ENCODE data around the gene LIAS. TPM values are rescaled to one million over a fixed set of nuclear protein-coding genes. Genes with fewer than 3 reads are reported as not detected.
A peak's percentile ranks its signal among the peaks of the same experiment; 100 is the strongest.

Gene LIAS
- total and polyA plus RNA-seq, 2 of the 13 experiments (the other 11 are each of a cell fraction or from before 2014, with no cell fraction given) = 16.0 to 16.6 TPM

DNA sequence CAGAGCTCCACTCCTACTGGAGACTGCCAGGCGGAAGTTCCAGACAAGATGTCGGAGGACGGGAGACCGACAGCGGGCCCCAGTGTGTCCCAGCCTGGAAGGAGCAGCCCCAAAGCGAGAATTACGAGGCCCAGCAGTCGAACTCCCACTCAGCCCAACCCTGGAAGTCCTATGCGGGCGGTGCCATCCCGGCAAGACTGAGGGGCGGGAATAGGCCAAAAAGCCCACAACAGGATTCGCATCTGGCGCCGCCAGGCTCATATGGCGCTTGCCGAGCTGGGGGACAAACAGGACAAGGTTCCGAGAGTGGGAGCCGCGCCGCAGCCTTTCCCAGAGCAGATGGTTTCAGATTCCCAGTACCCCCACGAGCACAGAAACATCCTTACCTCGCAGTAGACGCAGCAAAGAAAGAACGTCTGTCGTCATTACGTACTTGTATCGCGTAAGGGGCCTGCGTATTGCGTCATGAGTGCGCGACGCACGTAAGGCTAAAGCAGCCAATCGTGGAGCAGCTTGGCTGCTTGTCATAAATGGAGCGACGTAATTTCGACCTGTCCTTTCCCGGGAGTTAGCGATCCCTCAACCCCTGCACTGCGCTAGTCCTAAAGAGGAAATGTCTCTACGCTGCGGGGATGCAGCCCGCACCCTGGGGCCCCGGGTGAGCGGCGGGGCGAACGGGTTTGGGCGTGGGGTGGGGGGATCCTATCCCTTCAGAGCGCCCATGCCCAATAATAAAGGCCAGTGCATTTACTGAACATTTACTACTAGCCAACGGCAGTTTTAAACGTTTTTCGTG, at the start of gene LIAS, which contains the start of gene RPL9 (continued):
- TF ChIP-seq E2F5 (CRISPR knock-in tag; conservative IDR thresholded peaks at IDR 0.05) (peak; percentile 69), ARID2 (CRISPR knock-in tag; IDR thresholded peaks at IDR 0.05; ENCODE audit: borderline replicate concordance) (no peak), GZF1 (CRISPR knock-in tag; IDR thresholded peaks at IDR 0.05) (no peak), ZNF549 (CRISPR knock-in tag; IDR thresholded peaks at IDR 0.05) (no peak), ZKSCAN5 (CRISPR knock-in tag; IDR thresholded peaks at IDR 0.05) (no peak), EZH2 (conservative IDR thresholded peaks at IDR 0.05; ENCODE audit: low read depth, low read length) (no peak), ZNF883 (CRISPR knock-in tag; IDR thresholded peaks at IDR 0.05; ENCODE audit: not compliant biosample characterization) (peak; percentile 58), AHDC1 (CRISPR knock-in tag; IDR thresholded peaks at IDR 0.05; ENCODE audit: borderline replicate concordance) (no peak), PHF21A (CRISPR knock-in tag; IDR thresholded peaks at IDR 0.05) (peak; percentile 51; the same call in 1 of the 2 replicates), NFIC (IDR thresholded peaks at IDR 0.05; ENCODE audit: low read length) (no peak), ZNF557 (CRISPR knock-in tag; IDR thresholded peaks at IDR 0.05) (no peak), ZNF12 (CRISPR knock-in tag; IDR thresholded peaks at IDR 0.05) (no peak; the same call in 1 of the 2 replicates), REPIN1 (CRISPR knock-in tag; IDR thresholded peaks at IDR 0.05; ENCODE audit: borderline replicate concordance, low read depth) (peak; percentile 89), MTA3 (CRISPR knock-in tag; IDR thresholded peaks at IDR 0.05) (no peak), ZNF703 (CRISPR knock-in tag; IDR thresholded peaks at IDR 0.05; ENCODE audit: borderline replicate concordance) (no peak), NONO (IDR thresholded peaks at IDR 0.05) (no peak), NONO (CRISPR knock-in tag; conservative IDR thresholded peaks at IDR 0.05) (peak; percentile 90), HNRNPH1 (optimal IDR thresholded peaks at IDR 0.05; ENCODE audit: low read depth, low read length) (no peak), SMAD3 (CRISPR knock-in tag; IDR thresholded peaks at IDR 0.05) (no peak; the same call in 1 of the 2 replicates)
- TF ChIP-seq, protein P1, sequence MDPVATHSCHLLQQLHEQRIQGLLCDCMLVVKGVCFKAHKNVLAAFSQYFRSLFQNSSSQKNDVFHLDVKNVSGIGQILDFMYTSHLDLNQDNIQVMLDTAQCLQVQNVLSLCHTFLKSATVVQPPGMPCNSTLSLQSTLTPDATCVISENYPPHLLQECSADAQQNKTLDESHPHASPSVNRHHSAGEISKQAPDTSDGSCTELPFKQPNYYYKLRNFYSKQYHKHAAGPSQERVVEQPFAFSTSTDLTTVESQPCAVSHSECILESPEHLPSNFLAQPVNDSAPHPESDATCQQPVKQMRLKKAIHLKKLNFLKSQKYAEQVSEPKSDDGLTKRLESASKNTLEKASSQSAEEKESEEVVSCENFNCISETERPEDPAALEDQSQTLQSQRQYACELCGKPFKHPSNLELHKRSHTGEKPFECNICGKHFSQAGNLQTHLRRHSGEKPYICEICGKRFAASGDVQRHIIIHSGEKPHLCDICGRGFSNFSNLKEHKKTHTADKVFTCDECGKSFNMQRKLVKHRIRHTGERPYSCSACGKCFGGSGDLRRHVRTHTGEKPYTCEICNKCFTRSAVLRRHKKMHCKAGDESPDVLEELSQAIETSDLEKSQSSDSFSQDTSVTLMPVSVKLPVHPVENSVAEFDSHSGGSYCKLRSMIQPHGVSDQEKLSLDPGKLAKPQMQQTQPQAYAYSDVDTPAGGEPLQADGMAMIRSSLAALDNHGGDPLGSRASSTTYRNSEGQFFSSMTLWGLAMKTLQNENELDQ (CRISPR knock-in tag; IDR thresholded peaks at IDR 0.05; ENCODE audit: borderline replicate concordance) = no peak
- TF ChIP-seq, protein P2, sequence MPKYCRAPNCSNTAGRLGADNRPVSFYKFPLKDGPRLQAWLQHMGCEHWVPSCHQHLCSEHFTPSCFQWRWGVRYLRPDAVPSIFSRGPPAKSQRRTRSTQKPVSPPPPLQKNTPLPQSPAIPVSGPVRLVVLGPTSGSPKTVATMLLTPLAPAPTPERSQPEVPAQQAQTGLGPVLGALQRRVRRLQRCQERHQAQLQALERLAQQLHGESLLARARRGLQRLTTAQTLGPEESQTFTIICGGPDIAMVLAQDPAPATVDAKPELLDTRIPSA (CRISPR knock-in tag; IDR thresholded peaks at IDR 0.05; ENCODE audit: borderline replicate concordance) = no peak

Data from HepG2 (cell line).